Stimulated activated CD4-positive, alpha-beta T cell treated with anti-CD3 and anti-CD28 coated beads, TNF-alpha, amount 100 ng/mL, for 4 hours (primary cell): ENCODE measurements around the gene MFSD1.

ENCODE experiments used
- DNase-seq, 3 experiments: peaks; one replicate each; pipeline ENCODE4 v3.0.0-alpha.2; 2020; ENCODE audit warnings: low read depth in 3 of 3

MFSD1 gene

GRCh38 chr3:158819282-158819681 is 17.4 kb downstream of the MFSD1 start:
- no peak for DNase-seq

GRCh38 chr3:158820521-158820920 is 18.7 kb downstream of the MFSD1 start:
- DNase-seq, result no peak

GRCh38 chr3:158821847-158822246 is 20.0 kb downstream of the MFSD1 start:
- DNase-seq, result no peak

- no peak for DNase-seq
These were observed 21.6 kb downstream of the MFSD1 start for GRCh38 chr3:158823426-158823825.

GRCh38 chr3:158827773-158828172 is 25.9 kb downstream of the MFSD1 start:
- DNase-seq, result no peak

DNA sequence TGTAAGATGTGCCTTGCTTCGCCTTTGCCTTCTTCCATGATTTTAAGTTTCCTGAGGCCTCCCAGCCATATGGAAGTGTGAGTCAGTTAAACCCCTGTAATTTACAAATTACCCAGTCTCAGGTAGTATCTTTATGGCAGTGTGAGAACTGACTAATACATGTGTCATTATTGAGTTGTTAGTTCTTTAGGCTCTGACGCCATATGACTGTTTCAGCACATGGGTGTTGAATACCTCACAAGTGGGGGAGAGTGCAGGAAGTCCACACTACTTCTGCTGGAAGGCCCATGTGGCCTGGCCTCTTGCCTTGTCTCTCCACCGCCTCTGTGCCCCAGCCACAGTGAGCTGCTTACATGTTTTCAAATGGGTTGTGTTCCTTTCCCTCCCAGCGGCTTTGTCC is 28.5 kb downstream of the MFSD1 start:
- no peak for DNase-seq

DNA sequence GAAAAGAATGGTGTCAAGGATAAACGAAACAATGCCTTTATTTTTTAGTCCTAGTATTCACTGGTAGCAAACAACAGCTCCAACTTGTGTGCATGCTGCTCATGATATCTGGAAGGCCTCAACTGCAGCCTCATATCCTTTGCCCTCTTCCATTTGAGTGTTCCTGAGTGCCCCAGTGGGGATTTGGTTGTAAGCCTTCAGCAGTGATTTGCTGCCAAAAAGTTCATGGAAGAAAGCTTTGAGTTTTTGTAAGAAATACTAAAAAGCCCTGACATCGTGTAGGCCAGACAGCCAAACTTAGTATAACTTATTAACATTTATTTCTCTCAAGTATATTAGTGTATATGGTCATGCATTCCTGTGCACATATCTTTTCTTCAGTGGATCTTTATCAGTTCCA is 30.0 kb downstream of the MFSD1 start:
- DNase-seq, result no peak

- DNase-seq, result no peak
These were observed 33.8 kb downstream of the MFSD1 start for GRCh38 chr3:158835631-158836030.

GRCh38 chr3:158836312-158836711 is 34.5 kb downstream of the MFSD1 start:
- no peak for DNase-seq

- no peak for DNase-seq
These were observed 35.4 kb downstream of the MFSD1 start for GRCh38 chr3:158837240-158837639.

- no peak for DNase-seq
These were observed 38.1 kb downstream of the MFSD1 start for GRCh38 chr3:158839966-158840365.

GRCh38 chr3:158841387-158841786 is 39.5 kb downstream of the MFSD1 start:
- no peak for DNase-seq

- DNase-seq, result no peak
These were observed 41.1 kb downstream of the MFSD1 start for GRCh38 chr3:158842976-158843375.

DNA sequence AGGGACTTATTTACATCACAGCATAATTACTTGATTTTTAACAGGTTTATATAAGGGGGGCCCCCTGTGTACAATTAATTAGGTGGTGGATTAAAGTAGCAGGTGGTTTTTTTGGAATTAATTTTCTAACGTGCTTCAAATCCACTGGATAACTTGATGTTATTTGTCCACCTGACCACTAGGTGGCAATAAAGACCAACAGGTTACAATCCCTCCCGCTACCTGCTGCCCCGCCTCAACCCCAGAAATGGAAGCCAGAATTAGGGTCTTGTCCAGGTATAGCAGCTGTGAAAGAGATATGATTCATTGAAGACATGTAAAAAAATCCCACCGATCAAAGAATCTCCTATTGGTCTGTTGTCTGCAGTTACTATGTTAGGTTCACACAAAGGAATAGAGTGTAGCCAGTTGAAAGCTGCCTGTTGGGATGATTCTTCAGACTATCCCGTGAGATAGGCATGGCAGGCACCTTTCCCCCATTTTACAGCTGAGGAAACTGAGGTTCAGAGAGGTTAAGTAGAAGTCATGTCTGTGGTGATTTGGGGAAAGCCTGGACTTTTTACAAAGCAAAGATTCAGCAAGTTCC is 44.0 kb downstream of the MFSD1 start:
- no peak for DNase-seq

- DNase-seq, result no peak
These were observed 45.1 kb downstream of the MFSD1 start for GRCh38 chr3:158846803-158847451.

DNA sequence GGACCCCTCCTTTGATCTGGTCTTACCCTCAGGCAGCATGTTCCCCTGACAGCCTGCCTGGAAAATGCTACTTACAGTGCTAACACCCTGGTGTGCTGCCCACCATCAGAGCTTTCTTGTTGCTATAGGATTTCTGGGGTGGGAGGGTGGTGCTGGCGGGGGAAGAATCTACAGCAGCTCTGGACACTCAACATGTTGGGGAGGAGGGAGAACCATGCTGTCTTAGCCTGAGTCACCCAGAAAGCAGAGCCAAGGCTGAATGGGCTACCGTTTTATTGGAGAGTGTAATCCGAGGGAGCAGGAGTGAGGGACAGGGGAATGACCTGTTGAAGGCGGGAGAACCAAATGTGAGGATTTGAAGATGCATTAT is 45.6 kb downstream of the MFSD1 start:
- no peak for DNase-seq

- no peak for DNase-seq
These were observed 46.0 kb downstream of the MFSD1 start for GRCh38 chr3:158847885-158848284.

DNA sequence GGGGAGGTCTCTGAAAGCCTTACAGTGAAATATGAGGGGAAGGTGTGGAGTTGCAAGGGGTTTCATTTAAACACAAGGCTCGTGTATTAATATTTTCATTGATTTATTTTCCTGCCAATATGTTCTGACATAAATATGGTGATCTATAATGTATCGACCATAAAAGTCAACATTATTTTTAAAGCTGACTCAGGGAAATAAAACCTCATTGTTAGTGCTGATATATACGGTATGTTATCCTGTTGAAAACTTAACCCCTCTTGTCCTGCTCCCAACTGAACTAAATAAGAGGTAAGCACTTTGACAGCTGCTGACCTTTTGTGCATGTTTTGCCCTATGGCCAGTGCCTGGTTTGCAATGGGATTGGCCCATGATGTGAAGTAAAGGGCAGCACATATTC is 47.9 kb downstream of the MFSD1 start:
- no peak for DNase-seq

DNA sequence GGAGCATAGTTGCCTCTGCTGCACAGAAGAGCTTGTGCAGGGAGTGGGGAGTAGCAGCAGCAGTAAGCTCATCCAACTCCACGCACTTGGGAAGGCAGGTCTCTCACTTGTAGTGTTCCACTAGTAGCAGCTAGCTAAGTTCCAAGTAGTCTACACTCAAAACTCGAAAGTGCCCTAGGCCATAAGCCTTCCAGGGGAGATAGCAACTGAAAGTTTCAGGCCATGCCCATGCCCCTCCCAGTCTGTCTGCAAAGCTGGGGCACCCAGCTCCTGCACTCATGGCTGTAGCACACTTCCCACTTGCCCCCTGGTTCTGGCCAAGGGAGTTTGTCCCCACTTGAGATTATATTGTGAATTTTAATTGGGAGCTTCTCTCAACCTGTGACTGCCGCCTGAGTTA is 57.5 kb downstream of the MFSD1 start:
- DNase-seq, result no peak

- DNase-seq, result no peak
These were observed 61.4 kb downstream of the MFSD1 start for GRCh38 chr3:158863247-158863646.

GRCh38 chr3:158864492-158864891 is 62.6 kb downstream of the MFSD1 start:
- no peak for DNase-seq

DNA sequence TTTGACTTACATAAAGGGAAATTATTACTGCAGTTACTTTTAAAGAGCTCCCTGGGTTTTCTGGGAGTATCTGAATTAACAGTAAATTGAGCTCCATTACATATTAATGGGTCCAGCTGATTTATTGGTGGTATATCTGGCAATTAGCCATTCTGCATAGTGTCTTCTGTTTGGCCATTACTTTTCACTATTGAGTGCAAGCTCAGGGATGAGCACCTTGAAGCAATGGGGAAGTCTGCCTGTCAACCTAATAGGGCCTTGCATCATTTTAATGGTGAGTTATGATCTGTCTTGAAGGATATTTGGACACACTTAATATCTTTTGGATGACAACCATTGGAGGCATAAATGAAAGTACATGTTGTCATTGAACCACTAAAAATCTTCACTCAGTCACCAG is 73.8 kb downstream of the MFSD1 start:
- no peak for DNase-seq
